ENCODE measurements around the gene FKRP.

The FKRP gene

GRCh38 chr19:46732172-46732938 lies 13.5 kb upstream of the FKRP start:
- no peak for TF ChIP-seq CTCF (IDR thresholded peaks at IDR 0.05; ENCODE audit: borderline replicate concordance, insufficient read depth, low read depth, low read length)
- no peak overlapping the region for H3K4me3 ChIP-seq (ENCODE audit: low read depth, low read length)

GRCh38 chr19:46732966-46733689 lies 12.7 kb upstream of the FKRP start:
- no peak for TF ChIP-seq CTCF (IDR thresholded peaks at IDR 0.05; ENCODE audit: borderline replicate concordance, insufficient read depth, low read depth, low read length)
- H3K4me3 ChIP-seq (ENCODE audit: low read depth, low read length) = no peak overlapping the region

GRCh38 chr19:46733690-46734292 lies 12.1 kb upstream of the FKRP start:
- no peak for TF ChIP-seq CTCF (IDR thresholded peaks at IDR 0.05; ENCODE audit: borderline replicate concordance, insufficient read depth, low read depth, low read length)

GRCh38 chr19:46736531-46737297 lies 9.1 kb upstream of the FKRP start:
- no peak overlapping the region for H3K4me3 ChIP-seq (ENCODE audit: low read depth, low read length)
- TF ChIP-seq CTCF (IDR thresholded peaks at IDR 0.05; ENCODE audit: borderline replicate concordance, insufficient read depth, low read depth, low read length) = no peak

More at GRCh38 chr19:46733690-46734292, 12.1 kb upstream of the FKRP start:
- no peak overlapping the region for H3K4me3 ChIP-seq (ENCODE audit: low read depth, low read length)

GRCh38 chr19:46737298-46737654 lies 8.6 kb upstream of the FKRP start:
- no peak overlapping the region for H3K4me3 ChIP-seq (ENCODE audit: low read depth, low read length)
- TF ChIP-seq CTCF (IDR thresholded peaks at IDR 0.05; ENCODE audit: borderline replicate concordance, insufficient read depth, low read depth, low read length) = no peak

GRCh38 chr19:46737761-46738171 lies 8.1 kb upstream of the FKRP start:
- H3K4me3 ChIP-seq (ENCODE audit: low read depth, low read length) = no peak overlapping the region
- no peak for TF ChIP-seq CTCF (IDR thresholded peaks at IDR 0.05; ENCODE audit: borderline replicate concordance, insufficient read depth, low read depth, low read length)

Data from GM12875 (cell line).